Vagina (tissue), 2 donors: ENCODE measurements around the gene TNK1.

Source experiments
- CTCF ChIP-seq, 3 experiments: fragments of 450-650 bp in 2 of 3; fragments of 200-600 bp in 1 of 3; sonication (generic) in 1 of 3; IDR thresholded peaks; one replicate each; pipeline ENCODE4 v1.5.1; 2017 to 2019; ENCODE audit warnings: antibody characterized with exemption in 3 of 3, mild to moderate bottlenecking in 2 of 3, moderate library complexity in 2 of 3
- POLR2A ChIP-seq, 2 donors: fragments of 450-650 bp; IDR thresholded peaks; one replicate each; pipeline ENCODE4 v1.6.1; 2017; ENCODE audit warnings: antibody characterized with exemption in 2 of 2, mild to moderate bottlenecking in 2 of 2, moderate library complexity in 2 of 2

GRCh38 chr17:7404737-7405349 lies 24.0 kb downstream of the TNK1 start:
- TF ChIP-seq POLR2A (IDR thresholded peaks at IDR 0.05) (peak in 1 of 2 donors; percentile 56), CTCF (IDR thresholded peaks at IDR 0.05) (no peak)
